ENCODE data around the gene ADGRV1.
"Not testable (repeated sequence)": the region's sequence is repeated elsewhere in the genome, so short reads cannot be mapped to it uniquely, and the experiment has no call there.

- TF ChIP-seq CTCF (IDR thresholded peaks at IDR 0.05; ENCODE audit: insufficient read depth, low read length, poor library complexity, severe bottlenecking); EZH2phosphoT487 (conservative IDR thresholded peaks at IDR 0.05; ENCODE audit: low read length): not testable (repeated sequence)
Observed at GRCh38 chr5:90796919-90797318, 238.3 kb downstream of the ADGRV1 start.

All from SU-DHL-6 (cell line).